H1 (cell line): ENCODE results near the gene NUTM2G. TPM values are rescaled to one million over a fixed set of nuclear protein-coding genes. Genes with fewer than 3 reads are reported as not detected.

Experiments used
- CTCF ChIA-PET: fragments of 300-600 bp; sonication (Branson Sonifier 250); formaldehyde crosslinking; loops from one replicate; lab custom pipeline; 2021; ENCODE audit not compliant: partially characterized antibody; lab: Charles Lee
- POLR2A ChIA-PET: fragments of 300-600 bp; sonication (Branson Sonifier 250); formaldehyde crosslinking; loops from one replicate; lab custom pipeline; 2021; ENCODE audit warnings: inconsistent platforms; ENCODE audit not compliant: partially characterized antibody; lab: Charles Lee
- DNase-seq, 2 experiments: peaks; one replicate each; pipeline versions ENCODE4 v3.0.0 to v3.0.0-alpha.2; 2010 to 2022; ENCODE audit warnings: low spot score in 2 of 2, low read depth in 1 of 2, mixed read lengths in 1 of 2
- FAIRE-seq: peaks from 2 replicates; lab custom pipeline; 2011; peaks lifted over from hg19 to GRCh38; lab: Jason Lieb, UNC
- H2AFZ ChIP-seq: 2 replicates; pipeline ENCODE4 v1.8.1; 2012; ENCODE audit warnings: low read length, inconsistent platforms
- H2AK5ac ChIP-seq: 2 replicates; pipeline ENCODE4 v1.6.1; 2013; ENCODE audit warnings: low read depth, low read length
- H2BK120ac ChIP-seq: replicated peaks from 2 replicates; pipeline ENCODE3; 2013; ENCODE audit warnings: low read depth, low read length, inconsistent platforms
- H2BK12ac ChIP-seq: 2 replicates; pipeline ENCODE4 v1.6.1; 2013; ENCODE audit warnings: low read depth, low read length
- H2BK15ac ChIP-seq: 2 replicates; pipeline ENCODE4 v1.6.1; 2013; ENCODE audit warnings: low read length
- H2BK20ac ChIP-seq: 2 replicates; pipeline ENCODE4 v1.6.1; 2013; ENCODE audit warnings: low read length
- H2BK5ac ChIP-seq: 2 replicates; pipeline ENCODE4 v1.6.1; 2013; ENCODE audit warnings: low read depth, low read length
- H3K14ac ChIP-seq: 2 replicates; pipeline ENCODE4 v1.6.1; 2013; ENCODE audit warnings: inconsistent platforms; ENCODE audit not compliant: insufficient read length
- H3K18ac ChIP-seq: 2 replicates; pipeline ENCODE4 v1.6.1; 2013; ENCODE audit warnings: low read length; ENCODE audit errors: extremely low read depth
- H3K23ac ChIP-seq: 2 replicates; pipeline ENCODE4 v1.6.1; 2013; ENCODE audit warnings: inconsistent platforms; ENCODE audit not compliant: insufficient read length
- H3K23me2 ChIP-seq: 2 replicates; pipeline ENCODE4 v1.6.1; 2013; ENCODE audit warnings: low read depth, low read length
- H3K27ac ChIP-seq: 2 replicates; pipeline ENCODE4 v1.6.1; 2011; ENCODE audit warnings: low read depth, low read length, inconsistent platforms
- H3K27me3 ChIP-seq, 4 experiments: replicated peaks in 1 of 4; 1 replicate in 1 of 4; 2 replicates in 3 of 4; pipeline versions ENCODE4 v1.6.1 to v1.8.1; 2011 to 2013; ENCODE audit warnings: low read length in 3 of 4, mild to moderate bottlenecking in 3 of 4, inconsistent platforms in 2 of 4, mixed read lengths in 2 of 4, moderate library complexity in 1 of 4; ENCODE audit not compliant: control insufficient read depth in 3 of 4, insufficient read depth in 3 of 4; ENCODE audit errors: extremely low read depth in 1 of 4
- H3K36me3 ChIP-seq, 4 experiments: 2 replicates each; pipeline versions ENCODE4 v1.6.1 to v1.8.1; 2011 to 2013; ENCODE audit warnings: mild to moderate bottlenecking in 4 of 4, low read length in 3 of 4, moderate library complexity in 2 of 4, control low read depth in 1 of 4, inconsistent platforms in 1 of 4; ENCODE audit not compliant: insufficient read depth in 4 of 4, control insufficient read depth in 2 of 4
- H3K4ac ChIP-seq: replicated peaks from 2 replicates; pipeline ENCODE3; 2013; ENCODE audit warnings: low read length, low read depth, mixed read lengths, inconsistent platforms; ENCODE audit not compliant: insufficient read length
- H3K4me1 ChIP-seq, 4 experiments: replicated peaks in 1 of 4; 1 replicate in 1 of 4; 2 replicates in 3 of 4; pipeline versions ENCODE4 v1.6.1 to v1.8.1; 2011 to 2013; ENCODE audit warnings: low read length in 3 of 4, inconsistent platforms in 2 of 4, mixed read lengths in 1 of 4; ENCODE audit not compliant: insufficient read depth in 4 of 4, control insufficient read depth in 3 of 4
- H3K4me2 ChIP-seq, 2 experiments: 2 replicates each; pipeline versions ENCODE4 v1.6.1 to v1.8.1; 2011 to 2013; ENCODE audit warnings: low read depth in 2 of 2, low read length in 2 of 2, control low read depth in 1 of 2, inconsistent platforms in 1 of 2, mild to moderate bottlenecking in 1 of 2; ENCODE audit not compliant: insufficient read depth in 1 of 2
- H3K4me3 ChIP-seq, 4 experiments: fragments of 200-600, 300-600 bp in 1 of 4; sonication (generic), shearing (Covaris generic), sonication (Bioruptor Twin) in 1 of 4; 2 replicates each; pipeline versions ENCODE4 v1.5.1 to v1.8.1; 2011 to 2016; ENCODE audit warnings: low read length in 4 of 4, low read depth in 3 of 4, control low read depth in 2 of 4, inconsistent platforms in 2 of 4, mild to moderate bottlenecking in 2 of 4, mixed read lengths in 1 of 4, moderate library complexity in 1 of 4; ENCODE audit not compliant: insufficient read depth in 2 of 4; ENCODE audit errors: extremely low read depth in 1 of 4
- H3K56ac ChIP-seq: replicated peaks from 2 replicates; pipeline ENCODE3; 2013; ENCODE audit warnings: low read depth, mild to moderate bottlenecking, mixed read lengths, low read length, inconsistent platforms; ENCODE audit not compliant: insufficient read length
- H3K79me1 ChIP-seq: 2 replicates; pipeline ENCODE4 v1.6.1; 2013; ENCODE audit warnings: low read depth, low read length, control low read depth
- H3K79me2 ChIP-seq, 2 experiments: 2 replicates each; pipeline versions ENCODE4 v1.6.1 to v1.8.1; 2012 to 2013; ENCODE audit warnings: low read length in 2 of 2, mild to moderate bottlenecking in 2 of 2, inconsistent platforms in 1 of 2; ENCODE audit not compliant: insufficient read depth in 2 of 2, control insufficient read depth in 1 of 2
- H3K9ac ChIP-seq, 4 experiments: replicated peaks in 1 of 4; 1 replicate in 1 of 4; 2 replicates in 3 of 4; pipeline versions ENCODE4 v1.6.1 to v1.8.1; 2011 to 2013; ENCODE audit warnings: low read depth in 3 of 4, low read length in 3 of 4, control low read depth in 2 of 4, mild to moderate bottlenecking in 2 of 4, moderate library complexity in 2 of 4, inconsistent platforms in 1 of 4; ENCODE audit errors: extremely low read depth in 1 of 4
- H3K9me3 ChIP-seq, 2 experiments: 2 replicates each; pipeline versions ENCODE4 v1.6.1 to v1.8.1; 2012 to 2013; ENCODE audit warnings: mild to moderate bottlenecking in 2 of 2, moderate library complexity in 2 of 2, control low read depth in 1 of 2, inconsistent platforms in 1 of 2, low read depth in 1 of 2, low read length in 1 of 2, mixed read lengths in 1 of 2; ENCODE audit not compliant: insufficient read depth in 2 of 2
- H4K20me1 ChIP-seq, 2 experiments: replicated peaks in 1 of 2; 2 replicates each; pipeline versions ENCODE3 to v1.8.1; 2011 to 2013; ENCODE audit warnings: inconsistent platforms in 2 of 2, low read length in 2 of 2, mild to moderate bottlenecking in 1 of 2; ENCODE audit not compliant: insufficient read depth in 2 of 2, control insufficient read depth in 1 of 2
- H4K5ac ChIP-seq: 2 replicates; pipeline ENCODE4 v1.6.1; 2013; ENCODE audit warnings: low read length, low read depth, mixed read lengths, inconsistent platforms; ENCODE audit not compliant: insufficient read length
- H4K8ac ChIP-seq: 2 replicates; pipeline ENCODE4 v1.8.0; 2013; ENCODE audit warnings: mild to moderate bottlenecking, moderate library complexity, low read length, inconsistent platforms; ENCODE audit not compliant: insufficient read depth; ENCODE audit errors: extremely low read depth
- H4K91ac ChIP-seq: replicated peaks from 2 replicates; pipeline ENCODE3; 2013; ENCODE audit warnings: low read length, mixed read lengths, inconsistent platforms; ENCODE audit not compliant: insufficient read length
- CTBP2 ChIP-seq: IDR thresholded peaks from 2 replicates; pipeline ENCODE4 v1.7.0; 2011; ENCODE audit warnings: borderline replicate concordance, mild to moderate bottlenecking, moderate library complexity, mixed read lengths, low read length; ENCODE audit not compliant: insufficient read depth, insufficient read length
- EP300 ChIP-seq, 2 experiments: IDR thresholded peaks; 1 replicate in 1 of 2; 2 replicates in 1 of 2; pipeline ENCODE4 v1.6.1; 2011 to 2012; ENCODE audit warnings: low read depth in 2 of 2, low read length in 2 of 2, mild to moderate bottlenecking in 2 of 2, borderline replicate concordance in 1 of 2, inconsistent platforms in 1 of 2, moderate library complexity in 1 of 2
- PHF8 ChIP-seq: fragments of 200-600 bp; sonication (generic); conservative IDR thresholded peaks from 2 replicates; pipeline ENCODE4 v1.7.1; 2012; ENCODE audit warnings: low read depth, mild to moderate bottlenecking, inconsistent platforms, low read length, moderate library complexity
- SIN3A ChIP-seq, 2 experiments: IDR thresholded peaks in 1 of 2; conservative IDR thresholded peaks in 1 of 2; 2 replicates each; pipeline ENCODE4 v1.6.1; 2011 to 2012; ENCODE audit warnings: low read length in 2 of 2, improper control_type of control experiment in 1 of 2, low read depth in 1 of 2, mild to moderate bottlenecking in 1 of 2
- WGBS, 2 experiments: shearing (Covaris generic) in 1 of 2; methylation state at CpG; one replicate each; pipeline versions ENCODE4 v1.1.6 to v1.1.7; 2013 to 2015; ENCODE audit warnings: low lambda C conversion rate in 2 of 2, mixed read lengths in 2 of 2, inconsistent platforms in 1 of 2, low coverage in 1 of 2, missing lambda C conversion rate in 1 of 2; ENCODE audit not compliant: insufficient replicate concordance in 2 of 2, insufficient coverage in 1 of 2, insufficient read length in 1 of 2; ENCODE audit errors: extremely low coverage in 1 of 2, missing lambda C conversion rate in 1 of 2; 5-methylcytosine and 5-hydroxymethylcytosine counted together
- polyA plus RNA-seq, 7 experiments: library from polyadenylated mRNA; depleted of rRNA in 3 of 7; stranded (reverse) in 5 of 7; unstranded in 2 of 7; fragments of >200 nt in 5 of 7; fragments of 200-250 nt in 2 of 7; gene quantifications; 1 replicate in 5 of 7; 2 replicates in 1 of 7; 4 replicates in 1 of 7; pipeline versions ENCODE4 v1.2.1 to v1.2.3, GENCODE V29; 2011 to 2013; ENCODE audit warnings: missing spikeins in 2 of 7, mixed read lengths in 2 of 7
- total RNA-seq: library from RNA; stranded (reverse); fragmentation: NEBNext Ultra II Directional; extraction: Animal tissue kit (Norgen Biotek cat#: 25700); gene quantifications from 2 replicates; pipeline ENCODE4 v1.2.1, GENCODE V29; 2021
- TF ChIP-seq, protein P1 (sequence below): IDR thresholded peaks from 2 replicates; pipeline ENCODE4 v1.6.1; 2012; ENCODE audit warnings: inconsistent platforms
- TF ChIP-seq, protein P2 (sequence below): IDR thresholded peaks from 2 replicates; pipeline ENCODE4 v1.6.1; 2012; ENCODE audit warnings: inconsistent platforms
- TF ChIP-seq, protein P3 (sequence below), 3 experiments: IDR thresholded peaks; 1 replicate in 2 of 3; 2 replicates in 1 of 3; pipeline versions ENCODE4 v1.5.1 to v1.6.1; 2011; ENCODE audit warnings: low read length in 3 of 3, mild to moderate bottlenecking in 3 of 3, inconsistent platforms in 2 of 3, low read depth in 1 of 3, moderate library complexity in 1 of 3; ENCODE audit not compliant: insufficient read depth in 1 of 3; ENCODE audit errors: control extremely low read depth in 1 of 3

The NUTM2G gene
- total and polyA plus RNA-seq, 2 of the 8 experiments (the other 6 are each of a cell fraction or from before 2014, with no cell fraction given), result 0.27 TPM; not detected in 1

- no peak overlapping the region for H2AK5ac ChIP-seq
- H3K27me3 ChIP-seq, result no peaks in the 10 kb centered on the region
- H3K27ac ChIP-seq, result no peak overlapping the region
- H2AFZ ChIP-seq, result no peak overlapping the region
- no peak overlapping the region for H2BK12ac ChIP-seq
- no peak overlapping the region for H3K23ac ChIP-seq
- no peak overlapping the region for H4K8ac ChIP-seq
- H3K14ac ChIP-seq, result no peak overlapping the region
- no peak overlapping the region for H2BK120ac ChIP-seq
- ChIA-PET CTCF (interaction anchor here (1.6 to 2.5 kb wide), 2 partner anchors 8 to 26 kb away, joined by 7 to 10 read pairs; no protein-coding TSS in a partner anchor), POLR2A (interaction anchor here (0.6 kb wide), 1 partner anchor 12 kb away, joined by 3 read pairs; no protein-coding TSS in a partner anchor)
- H2BK5ac ChIP-seq, result no peak overlapping the region
- no peak overlapping the region for H3K4me3 ChIP-seq
- no peaks in the 10 kb centered on the region for H3K9me3 ChIP-seq
- no peaks in the 10 kb centered on the region for H3K79me2 ChIP-seq
- H3K79me1 ChIP-seq, result no peaks in the 10 kb centered on the region
- no peak overlapping the region for H3K56ac ChIP-seq
- no peaks in the 10 kb centered on the region for H3K23me2 ChIP-seq
- H4K20me1 ChIP-seq, result no peaks in the 10 kb centered on the region
- H3K4me2 ChIP-seq, result no peak overlapping the region
- H3K4me1 ChIP-seq, result no peaks in the 10 kb centered on the region
- 67% methylated on average over 1 of the region's 1 CpG; no CpG with 5 or more reads in 1 of the 2 experiments for WGBS, 2 experiments
- no peak overlapping the region for H3K18ac ChIP-seq
- DNase-seq, result no peak
- no peak overlapping the region for H4K5ac ChIP-seq
- H2BK20ac ChIP-seq, result no peak overlapping the region
- H4K91ac ChIP-seq, result no peak overlapping the region
- H3K36me3 ChIP-seq, result no peaks in the 10 kb centered on the region
- no peak overlapping the region for H2BK15ac ChIP-seq
- TF ChIP-seq CTBP2 (no peak), PHF8 (no peak), SIN3A (conservative IDR thresholded peaks at IDR 0.05 in 1 of 2, IDR thresholded peaks at IDR 0.05 in 1 of 2; ENCODE audit: low read depth in 1 of 2, low read length in 2 of 2) (no peak), EP300 (IDR thresholded peaks at IDR 0.05; ENCODE audit: borderline replicate concordance in 1 of 2, low read depth in 2 of 2, low read length in 2 of 2) (no peak)
- TF ChIP-seq, protein P1, sequence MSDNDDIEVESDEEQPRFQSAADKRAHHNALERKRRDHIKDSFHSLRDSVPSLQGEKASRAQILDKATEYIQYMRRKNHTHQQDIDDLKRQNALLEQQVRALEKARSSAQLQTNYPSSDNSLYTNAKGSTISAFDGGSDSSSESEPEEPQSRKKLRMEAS, result no peak
- TF ChIP-seq, protein P2, sequence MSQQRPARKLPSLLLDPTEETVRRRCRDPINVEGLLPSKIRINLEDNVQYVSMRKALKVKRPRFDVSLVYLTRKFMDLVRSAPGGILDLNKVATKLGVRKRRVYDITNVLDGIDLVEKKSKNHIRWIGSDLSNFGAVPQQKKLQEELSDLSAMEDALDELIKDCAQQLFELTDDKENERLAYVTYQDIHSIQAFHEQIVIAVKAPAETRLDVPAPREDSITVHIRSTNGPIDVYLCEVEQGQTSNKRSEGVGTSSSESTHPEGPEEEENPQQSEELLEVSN, result no peak
- TF ChIP-seq, protein P3, sequence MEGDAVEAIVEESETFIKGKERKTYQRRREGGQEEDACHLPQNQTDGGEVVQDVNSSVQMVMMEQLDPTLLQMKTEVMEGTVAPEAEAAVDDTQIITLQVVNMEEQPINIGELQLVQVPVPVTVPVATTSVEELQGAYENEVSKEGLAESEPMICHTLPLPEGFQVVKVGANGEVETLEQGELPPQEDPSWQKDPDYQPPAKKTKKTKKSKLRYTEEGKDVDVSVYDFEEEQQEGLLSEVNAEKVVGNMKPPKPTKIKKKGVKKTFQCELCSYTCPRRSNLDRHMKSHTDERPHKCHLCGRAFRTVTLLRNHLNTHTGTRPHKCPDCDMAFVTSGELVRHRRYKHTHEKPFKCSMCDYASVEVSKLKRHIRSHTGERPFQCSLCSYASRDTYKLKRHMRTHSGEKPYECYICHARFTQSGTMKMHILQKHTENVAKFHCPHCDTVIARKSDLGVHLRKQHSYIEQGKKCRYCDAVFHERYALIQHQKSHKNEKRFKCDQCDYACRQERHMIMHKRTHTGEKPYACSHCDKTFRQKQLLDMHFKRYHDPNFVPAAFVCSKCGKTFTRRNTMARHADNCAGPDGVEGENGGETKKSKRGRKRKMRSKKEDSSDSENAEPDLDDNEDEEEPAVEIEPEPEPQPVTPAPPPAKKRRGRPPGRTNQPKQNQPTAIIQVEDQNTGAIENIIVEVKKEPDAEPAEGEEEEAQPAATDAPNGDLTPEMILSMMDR (IDR thresholded peaks at IDR 0.05; ENCODE audit: control extremely low read depth in 1 of 3, insufficient read depth in 1 of 3, low read depth in 1 of 3, low read length in 3 of 3), result no peak
- TF ChIP-seq, all 59 proteins: peak for 0
- no peak for FAIRE-seq
- Histone ChIP-seq H3K9ac (no peak overlapping the region), H3K4ac (no peak overlapping the region)
Measured at GRCh38 chr9:96883922-96884321, 44.7 kb upstream of the NUTM2G start.
